HG03565 (cell line): Measurements from ENCODE around the gene KRTAP4-11.
"Not testable (repeated sequence)": the region's sequence is repeated elsewhere in the genome, so short reads cannot be mapped to it uniquely, and the experiment has no call there.

Source experiments
- ATAC-seq: cut with Tn5 transposase; IDR thresholded peaks from one replicate; pipeline ENCODE4 v1.9.1; 2021; ENCODE audit warnings: mild to moderate bottlenecking, moderate library complexity; ENCODE audit not compliant: unreplicated experiment

KRTAP4-11 gene

DNA sequence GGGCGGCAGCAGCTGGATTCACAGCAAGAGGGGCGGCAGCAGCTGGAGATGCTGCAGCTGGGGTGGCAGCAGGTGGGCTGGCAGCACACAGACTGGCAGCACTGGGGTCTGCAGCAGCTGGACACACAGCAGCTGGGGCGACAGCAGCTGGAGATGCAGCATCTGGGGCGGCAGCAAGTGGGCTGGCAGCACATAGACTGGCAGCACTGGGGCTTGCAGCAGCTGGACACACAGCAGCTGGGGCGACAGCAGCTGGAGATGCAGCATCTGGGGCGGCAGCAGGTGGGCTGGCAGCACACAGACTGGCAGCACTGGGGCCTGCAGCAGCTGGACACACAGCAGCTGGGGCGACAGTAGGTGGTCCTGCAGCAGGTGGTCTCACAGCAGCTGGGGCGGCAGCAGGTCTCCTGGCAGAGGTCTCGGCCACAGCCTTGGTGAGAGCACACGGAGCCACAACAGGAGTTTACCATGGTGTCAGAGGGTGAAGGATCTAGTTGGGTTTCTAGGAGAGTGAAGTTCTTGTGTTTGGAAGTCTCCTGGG, at the start of gene KRTAP4-11:
TSS of gene KRTAP4-11 (minus strand) at position 528 of the 541 bp plus-strand sequence. CDS start at position 470, 58 bp downstream.
- ATAC-seq = not testable (repeated sequence)

DNA sequence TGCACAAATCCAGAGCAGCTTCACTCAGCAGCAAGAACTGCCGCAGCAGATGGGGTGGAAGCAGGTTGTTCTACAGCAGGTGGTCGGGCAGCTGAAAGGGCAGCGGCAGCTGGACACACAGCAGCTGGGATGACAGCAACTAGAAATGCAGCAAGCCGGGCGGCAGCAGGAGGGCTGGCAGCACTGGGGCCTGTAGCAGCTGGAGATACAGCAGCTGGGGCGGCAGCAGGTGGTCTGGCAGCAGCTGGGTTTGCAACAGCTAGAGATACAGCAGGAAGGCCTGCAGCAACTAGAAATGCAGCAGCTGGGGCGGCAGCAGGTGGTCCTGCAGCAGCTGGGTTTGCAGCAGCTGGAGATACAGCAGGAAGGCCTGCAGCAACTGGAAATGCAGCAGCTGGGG, 49.4 kb upstream of the KRTAP4-11 start:
- ATAC-seq = no peak

DNA sequence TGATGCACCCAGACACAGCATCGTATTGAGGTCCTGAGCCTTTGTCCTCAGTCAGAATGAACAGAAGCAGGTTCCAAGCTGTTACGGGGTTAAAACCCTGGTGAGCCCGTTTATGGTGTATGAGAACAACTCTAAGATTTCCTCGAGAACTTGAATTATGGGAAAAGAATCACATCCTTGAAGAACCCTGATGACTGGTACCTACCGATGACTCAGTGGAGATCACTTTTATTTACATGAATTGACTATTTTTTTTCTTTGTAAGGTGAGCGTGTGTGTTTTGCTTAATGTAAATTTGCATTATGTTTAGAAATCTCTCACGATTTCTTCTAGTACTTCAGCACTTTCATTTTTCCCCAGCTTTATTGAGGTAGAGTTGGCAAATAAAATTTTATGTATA, 45.7 kb upstream of the KRTAP4-11 start:
- ATAC-seq = no peak

DNA sequence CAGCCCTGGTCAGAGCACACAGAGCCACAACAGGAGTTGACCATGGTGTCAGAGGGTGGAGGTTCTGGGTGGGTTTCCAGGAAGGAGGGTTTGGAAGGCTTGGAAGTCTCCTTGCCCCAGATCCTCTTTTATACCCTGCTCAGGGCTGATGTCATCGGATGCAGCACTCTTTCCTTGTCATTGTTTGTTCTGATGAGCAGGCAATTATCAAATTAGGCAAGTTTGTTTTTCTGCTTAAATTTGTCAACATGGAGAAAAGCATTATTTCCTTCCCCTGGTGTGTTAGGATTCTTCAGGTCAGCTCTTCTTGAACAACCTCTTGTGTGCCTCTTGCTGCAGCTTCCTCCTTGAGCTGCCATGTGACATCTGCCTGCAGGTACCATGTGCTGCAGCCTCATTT, 42.5 kb upstream of the KRTAP4-11 start, which contains the start of gene KRTAP4-4:
TSS of gene KRTAP4-4 (minus strand) at position 101 of the 400 bp plus-strand sequence. CDS start at position 44, 57 bp downstream.
- ATAC-seq = no peak

DNA sequence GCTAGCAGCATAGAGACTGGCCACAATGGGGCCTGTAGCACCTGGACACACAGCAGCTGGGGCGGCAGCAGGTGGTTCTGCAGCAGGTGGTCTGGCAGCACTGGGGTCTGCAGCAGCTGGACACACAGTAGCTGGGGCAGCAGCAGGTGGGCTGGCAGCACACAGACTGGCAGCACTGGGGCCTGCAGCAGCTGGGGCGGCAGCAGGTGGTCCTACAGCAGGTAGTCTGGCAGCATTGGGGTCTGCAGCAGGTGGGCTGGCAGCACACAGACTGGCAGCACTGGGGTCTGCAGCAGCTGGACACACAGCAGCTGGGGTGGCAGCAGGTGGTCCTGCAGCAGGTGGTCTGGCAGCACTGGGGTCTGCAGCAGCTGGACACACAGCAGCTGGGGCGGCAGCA, 42.0 kb upstream of the KRTAP4-11 start:
- ATAC-seq = not testable (repeated sequence)

DNA sequence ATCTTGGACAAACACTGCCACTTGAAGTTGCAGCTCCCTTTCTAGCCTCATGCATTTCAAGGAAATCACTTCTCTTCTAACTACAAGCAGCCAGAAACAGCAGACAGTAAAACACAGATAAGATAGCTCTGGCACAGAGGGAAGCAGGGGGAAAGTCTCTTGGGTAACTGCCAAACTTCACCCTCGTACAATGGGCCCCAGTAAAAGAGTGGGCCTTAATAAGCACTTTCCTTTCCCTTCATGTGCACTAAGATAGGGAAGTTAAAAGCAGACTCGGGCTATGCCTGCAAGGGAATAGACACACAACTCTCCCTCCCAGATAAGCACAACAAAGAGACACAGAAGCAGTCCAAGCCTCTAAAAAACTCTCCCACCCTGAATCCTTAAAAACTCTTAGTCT, 35.7 kb upstream of the KRTAP4-11 start:
- no peak for ATAC-seq

DNA sequence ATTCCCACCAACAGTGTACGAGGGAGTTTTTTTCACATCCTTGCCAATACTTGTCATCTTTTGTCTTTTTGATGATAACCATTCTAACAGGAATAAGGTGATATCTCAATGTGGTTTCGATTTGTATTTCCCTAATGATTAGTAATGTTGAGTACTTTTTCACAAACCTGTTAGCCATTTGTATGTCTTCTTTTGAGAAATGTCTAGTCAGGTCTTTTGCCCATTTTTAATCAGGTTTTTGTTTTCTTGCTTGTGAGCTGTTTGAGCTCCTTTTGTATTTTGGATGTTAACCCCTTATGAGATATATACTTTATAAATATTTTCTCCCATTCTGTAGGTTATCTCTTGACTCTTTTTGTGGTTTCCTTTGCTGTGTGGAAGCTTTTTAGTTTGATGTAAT, 33.4 kb upstream of the KRTAP4-11 start:
- ATAC-seq = no peak

DNA sequence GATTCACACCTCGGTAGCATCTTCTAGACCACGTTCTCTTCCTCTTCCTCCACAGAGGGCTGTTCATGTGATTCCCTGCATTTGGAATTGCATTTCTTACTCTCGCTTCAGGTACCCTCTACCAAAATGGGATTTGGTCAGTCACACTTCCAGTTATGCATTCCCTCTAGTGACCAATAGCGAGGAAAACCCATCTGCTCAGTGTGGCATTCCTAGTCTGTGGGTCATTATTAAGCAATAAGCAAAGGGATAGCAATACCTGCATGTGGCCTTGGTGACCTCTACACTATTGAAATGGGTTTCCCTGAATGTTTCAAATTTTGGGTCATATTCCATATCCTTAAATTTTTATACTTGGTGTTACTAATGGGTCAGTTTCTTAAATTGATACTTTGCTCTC, 31.9 kb upstream of the KRTAP4-11 start:
- ATAC-seq = no peak

DNA sequence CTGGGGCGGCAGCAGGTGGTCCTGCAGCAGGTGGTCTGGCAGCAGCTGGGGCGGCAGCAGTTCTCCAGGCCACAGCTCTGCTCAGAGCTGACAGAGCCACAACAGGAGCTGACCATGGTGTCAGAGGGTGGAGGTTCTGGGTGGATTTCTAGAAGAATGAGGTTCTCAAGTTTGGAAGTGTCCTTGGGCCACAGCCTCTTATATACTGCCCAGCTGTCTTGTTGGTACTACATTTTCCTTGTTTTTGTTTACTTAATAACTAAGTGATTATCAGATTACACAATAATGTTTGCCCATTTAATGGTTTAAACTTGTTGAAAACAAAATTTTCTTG, 31.4 kb upstream of the KRTAP4-11 start, which contains the start of gene KRTAP4-5:
TSS of gene KRTAP4-5 (minus strand) at position 174 of the 334 bp plus-strand sequence. CDS start at position 116, 58 bp downstream.
- ATAC-seq = no peak

DNA sequence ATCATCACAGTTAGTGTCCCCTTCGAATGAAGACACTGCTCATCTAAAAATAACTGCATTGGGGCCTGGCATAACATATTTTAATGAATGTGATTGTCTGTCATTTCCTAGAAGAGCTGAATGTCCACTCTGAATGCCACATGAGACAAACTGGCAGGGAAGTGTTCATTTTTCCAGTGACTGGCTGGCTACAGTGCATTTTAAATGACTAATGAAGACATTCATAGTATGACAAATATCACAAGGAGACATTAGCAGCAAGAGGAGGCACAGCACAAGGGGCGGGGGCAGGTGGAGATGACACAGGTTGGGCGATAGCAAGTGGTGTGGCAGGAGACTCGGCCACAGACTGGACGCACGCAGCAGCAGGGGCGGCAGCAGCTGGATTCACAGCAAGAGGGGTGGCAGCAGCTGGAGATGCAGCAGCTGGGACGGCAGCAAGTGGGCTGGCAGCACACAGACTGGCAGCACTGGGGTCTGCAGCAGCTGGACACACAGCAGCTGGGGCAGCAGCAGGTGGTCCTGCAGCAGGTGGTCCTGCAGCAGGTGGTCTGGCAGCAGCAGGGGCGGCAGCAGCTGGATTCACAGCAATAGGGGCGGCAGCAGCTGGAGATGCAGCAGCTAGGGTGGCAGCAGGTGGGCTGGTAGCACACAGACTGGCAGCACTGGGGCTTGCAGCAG, 30.9 kb upstream of the KRTAP4-11 start:
- ATAC-seq = not testable (repeated sequence)

DNA sequence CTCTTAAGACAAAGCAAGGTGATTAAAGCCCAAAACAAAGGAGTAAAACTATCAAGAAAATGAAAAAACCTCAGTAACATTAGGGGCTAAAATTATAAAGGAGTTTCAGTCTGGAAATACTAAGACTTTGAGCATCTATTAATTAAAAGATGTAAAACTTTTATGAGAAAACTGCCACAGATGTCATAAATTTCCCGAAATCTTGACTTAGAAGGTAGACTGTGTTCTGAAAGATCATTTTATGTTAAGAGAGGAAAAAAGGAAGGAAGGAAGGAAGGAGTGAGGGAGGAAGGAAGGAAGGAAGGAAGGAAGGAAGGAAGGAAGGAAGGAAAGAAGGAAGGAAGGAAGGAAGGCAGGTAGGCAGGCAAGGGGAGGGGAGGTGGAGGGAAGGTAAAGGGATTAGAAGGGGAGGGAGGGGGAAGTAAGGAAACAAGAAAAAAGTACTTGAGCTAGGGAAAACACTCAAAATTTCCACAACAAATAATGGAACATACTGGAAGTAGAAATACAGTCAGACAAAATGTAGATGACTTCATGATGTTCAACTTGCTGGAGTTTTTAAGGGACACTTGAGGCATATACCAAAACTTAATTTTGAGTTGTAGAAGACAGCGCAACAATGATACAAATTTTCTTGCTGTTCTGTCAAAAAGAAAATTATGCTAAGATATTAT, 29.5 kb upstream of the KRTAP4-11 start:
- ATAC-seq = no peak

DNA sequence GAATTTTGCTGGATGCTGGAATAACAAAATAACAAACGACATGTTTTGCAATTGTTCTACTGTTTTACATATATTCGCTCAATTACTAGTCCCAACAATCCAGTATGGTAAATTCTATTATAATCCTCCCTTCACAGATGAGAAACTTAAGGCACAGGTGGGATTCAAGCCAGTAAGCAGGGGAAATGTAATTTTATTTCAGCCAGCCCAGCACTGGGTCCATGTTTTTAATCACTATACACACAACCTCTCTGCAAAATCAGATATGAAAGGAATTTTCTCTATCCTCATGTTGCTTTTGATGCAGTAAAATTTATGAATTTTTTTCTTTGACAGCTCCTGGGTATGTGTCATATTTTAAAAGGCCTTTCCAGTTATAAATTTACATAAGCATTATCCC, 27.1 kb upstream of the KRTAP4-11 start:
- ATAC-seq = no peak

DNA sequence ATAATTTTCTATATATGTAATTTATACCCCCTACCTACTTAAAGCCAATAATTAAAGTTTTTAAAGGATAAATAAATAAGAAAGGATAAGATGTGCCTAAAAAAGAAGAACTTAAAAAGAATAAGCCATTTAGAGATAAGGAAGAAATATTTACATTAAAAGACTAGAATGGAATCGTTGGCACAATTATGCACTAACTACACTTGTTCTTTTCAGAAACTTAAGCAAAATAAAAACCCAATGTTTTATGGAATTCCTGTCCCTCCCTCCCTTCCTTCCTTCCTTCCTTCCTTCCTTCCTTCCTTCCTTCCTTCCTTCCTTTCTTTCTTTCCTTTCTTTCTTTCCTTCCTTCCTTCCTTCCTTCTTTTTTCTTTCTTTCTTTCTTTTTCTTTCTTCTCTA, 26.7 kb upstream of the KRTAP4-11 start:
- ATAC-seq = no peak

DNA sequence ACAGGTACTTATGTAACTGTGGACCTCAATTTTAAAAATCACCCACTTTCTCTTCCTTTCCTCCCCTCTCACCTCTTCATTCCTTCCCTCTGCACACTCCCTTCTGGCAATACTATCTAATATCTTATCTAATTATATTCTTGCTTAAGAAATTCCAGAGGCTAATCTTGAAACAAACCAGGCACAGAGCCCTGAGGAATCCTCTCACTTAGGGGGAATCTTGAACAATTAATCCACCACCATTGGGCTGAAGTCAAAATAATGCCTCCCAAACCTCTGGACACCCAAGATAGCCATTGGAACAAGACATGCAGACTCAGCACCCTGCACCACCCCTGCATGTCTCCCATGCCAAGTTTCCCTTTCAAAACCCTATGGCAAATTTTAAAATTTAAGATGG, 23.2 kb upstream of the KRTAP4-11 start:
- ATAC-seq = no peak

DNA sequence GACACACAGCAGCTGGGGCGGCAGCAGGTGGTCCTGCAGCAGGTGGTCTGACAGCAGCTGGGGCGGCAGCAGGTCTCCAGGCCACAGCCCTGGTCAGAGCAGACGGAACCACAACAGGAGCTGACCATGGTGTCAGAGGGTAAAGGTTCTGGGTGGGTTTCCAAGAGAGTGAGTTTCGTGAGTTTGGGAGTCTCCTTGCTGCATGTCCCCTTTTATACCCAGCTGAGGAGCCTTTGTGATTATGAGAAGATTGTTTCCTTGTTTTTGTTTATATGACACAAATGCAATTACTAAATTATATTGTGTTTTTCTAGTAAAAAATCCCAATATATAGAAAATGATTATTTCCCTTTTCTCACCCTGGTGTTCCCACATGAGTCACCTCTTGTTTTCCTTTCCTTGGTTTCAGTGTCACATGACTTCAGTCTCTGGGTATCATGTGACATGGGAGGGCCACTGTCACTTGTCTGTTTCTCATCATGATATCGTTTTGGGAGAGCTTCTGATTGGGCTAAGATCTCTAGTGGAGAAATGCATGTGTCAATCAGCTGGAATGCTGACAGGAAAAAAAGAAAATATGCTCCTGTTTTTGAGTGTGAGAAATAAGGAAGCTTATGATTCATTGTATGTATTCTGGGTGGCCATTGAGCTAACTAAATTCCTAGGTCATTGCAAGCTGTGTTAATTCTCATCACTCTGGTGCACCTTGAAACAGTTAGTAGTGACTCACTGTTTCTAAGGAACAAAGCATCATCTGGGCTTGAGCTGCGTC, 22.4 kb upstream of the KRTAP4-11 start, which contains the start of gene KRTAP4-6:
TSS of gene KRTAP4-6 (minus strand) at position 185 of the 772 bp plus-strand sequence. CDS start at position 128, 57 bp downstream.
- ATAC-seq = no peak

DNA sequence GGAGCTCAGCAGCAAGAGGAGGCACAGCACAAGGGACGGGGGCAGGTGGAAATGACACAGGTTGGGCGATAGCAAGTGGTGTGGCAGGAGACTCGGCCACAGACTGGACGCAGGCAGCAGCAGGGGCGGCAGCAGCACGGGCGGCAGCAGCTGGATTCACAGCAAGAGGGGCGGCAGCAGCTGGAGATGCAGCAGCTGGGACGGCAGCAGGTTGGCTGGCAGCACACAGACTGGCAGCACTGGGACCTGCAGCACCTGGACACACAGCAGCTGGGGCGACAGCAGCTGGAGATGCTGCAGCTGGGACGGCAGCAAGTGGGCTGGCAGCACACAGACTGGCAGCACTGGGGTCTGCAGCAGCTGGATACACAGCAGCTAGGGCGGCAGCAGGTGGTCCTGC, 21.7 kb upstream of the KRTAP4-11 start:
- ATAC-seq = not testable (repeated sequence)

DNA sequence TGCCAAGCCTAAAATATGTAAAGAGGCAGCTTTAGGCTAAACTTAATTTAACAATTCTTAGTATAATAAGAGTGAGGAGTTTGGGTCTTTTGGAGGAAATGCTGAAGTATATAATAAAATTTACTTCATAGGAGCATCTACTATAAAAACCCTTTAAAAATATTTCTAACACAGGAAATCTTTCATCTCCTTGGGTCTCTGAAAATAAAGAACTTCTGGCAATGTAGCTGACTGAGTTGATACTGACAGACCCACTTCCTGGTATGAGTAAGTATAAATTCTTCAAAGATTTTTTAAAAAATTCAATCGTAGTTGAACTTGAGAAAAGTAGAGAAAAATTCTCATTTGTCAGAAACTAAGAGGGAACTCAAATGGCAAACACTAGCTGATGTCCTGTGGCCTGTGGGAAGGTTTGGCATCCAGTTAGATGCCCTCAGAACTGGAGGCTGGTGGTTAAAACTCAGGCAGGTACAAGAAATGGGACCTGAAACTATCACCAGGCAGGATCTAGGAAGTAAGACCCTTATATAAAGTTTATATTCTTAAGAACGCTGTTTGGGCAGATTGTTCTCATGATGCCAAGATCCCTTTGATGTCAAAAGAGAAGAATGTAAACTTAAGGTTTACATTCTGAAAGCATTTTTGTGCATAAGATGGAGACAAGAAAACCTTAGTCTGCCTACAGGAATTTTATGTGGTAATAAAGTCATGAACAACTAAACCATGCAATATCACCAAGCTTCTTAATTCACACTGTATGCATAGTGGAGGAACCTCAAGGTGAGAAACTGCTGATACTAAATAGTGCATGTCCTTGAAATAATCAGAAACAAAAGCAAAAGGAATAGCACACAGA, 15.9 kb upstream of the KRTAP4-11 start:
- no peak for ATAC-seq

DNA sequence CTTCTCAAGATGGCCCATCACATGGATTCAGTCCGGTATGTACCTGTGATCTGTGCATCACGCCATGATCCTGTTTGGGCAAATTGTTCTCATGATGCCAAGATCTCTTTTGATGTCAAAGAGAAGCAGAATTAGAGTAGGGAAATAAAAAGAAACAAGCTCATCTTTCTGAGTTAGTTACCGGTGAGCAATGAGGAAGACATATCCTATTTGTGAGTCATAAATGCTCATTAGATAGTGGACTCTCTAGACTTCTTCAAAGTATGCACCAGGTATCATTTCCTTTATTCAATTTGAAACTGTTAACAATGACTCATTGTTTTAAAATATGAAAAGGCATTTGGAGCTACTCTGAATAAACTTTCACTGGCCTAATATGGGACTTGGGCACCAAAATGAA, 13.8 kb upstream of the KRTAP4-11 start:
- no peak for ATAC-seq

DNA sequence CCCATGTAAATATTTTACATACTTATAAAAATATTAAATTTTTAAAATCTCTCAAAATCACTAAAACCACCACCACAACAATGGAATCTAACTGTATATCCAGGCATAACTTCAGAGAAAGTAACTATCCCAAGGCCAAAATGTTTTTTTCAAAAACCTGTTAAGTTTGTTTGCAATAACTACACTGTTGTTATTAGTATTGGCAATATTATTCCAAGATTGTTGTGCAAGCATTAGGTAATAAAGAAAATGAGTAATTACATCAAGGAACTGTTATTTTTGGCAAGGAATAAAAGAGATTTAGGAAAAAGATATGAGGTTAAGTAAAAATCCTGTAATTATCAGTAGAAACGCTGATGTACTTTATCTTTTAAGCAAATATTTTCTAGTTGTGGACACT, 9.2 kb upstream of the KRTAP4-11 start:
- no peak for ATAC-seq

DNA sequence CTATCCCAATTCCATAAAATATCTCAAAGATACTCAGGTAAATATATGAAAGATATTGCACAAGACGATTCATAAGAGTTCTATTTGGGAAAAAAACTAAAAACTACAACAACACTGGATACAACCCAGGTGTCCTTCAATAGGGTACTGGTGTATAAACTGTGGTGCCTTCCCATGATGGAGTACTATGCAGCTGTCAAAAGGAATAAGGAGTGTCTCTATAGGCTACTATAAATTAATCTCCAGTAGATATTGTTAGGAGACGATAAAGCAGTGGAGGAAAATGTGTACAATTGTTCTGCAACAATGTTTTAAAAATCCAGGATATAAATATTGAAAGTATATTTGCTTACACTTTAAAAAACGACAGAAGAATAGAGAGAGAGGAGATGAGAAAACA, 8.2 kb upstream of the KRTAP4-11 start:
- no peak for ATAC-seq
